A673 (cell line): ENCODE measurements around the gene TCHP. TPM values are rescaled to one million over a fixed set of nuclear protein-coding genes. Genes with fewer than 3 reads are reported as not detected.

Source experiments
- BruUV-seq: library from RNA; stranded (reverse); fragments of 400-500 nt; replicated peaks from 2 replicates; lab custom pipeline; 2021; lab: Mats Ljungman, UMichigan
- CTCF ChIA-PET: fragments of 300-600 bp; sonication (Branson Sonifier 250); formaldehyde crosslinking; loops from one replicate; lab custom pipeline; 2022; ENCODE audit warnings: antibody characterized with exemption; lab: Charles Lee
- POLR2A ChIA-PET: fragments of 300-600 bp; sonication (Branson Sonifier 250); formaldehyde crosslinking; loops from one replicate; lab custom pipeline; 2022; ENCODE audit warnings: antibody characterized with exemption; ENCODE audit not compliant: low non-redundant PET; lab: Charles Lee
- DNase-seq: peaks from one replicate; pipeline ENCODE4 v3.0.0-alpha.2; 2015; ENCODE audit warnings: low spot score
- H3K27ac ChIP-seq: fragments of 200-600 bp; sonication (generic); 2 replicates; pipeline ENCODE4 v1.5.1; 2016; ENCODE audit warnings: mixed run types, low read depth, mild to moderate bottlenecking, mixed read lengths, antibody characterized with exemption, low read length; ENCODE audit not compliant: poor library complexity, severe bottlenecking
- H3K27me3 ChIP-seq: fragments of 200-600 bp; sonication (generic); replicated peaks from 2 replicates; pipeline ENCODE4 v1.6.1; 2017; ENCODE audit warnings: mixed run types, low read depth, mild to moderate bottlenecking, mixed read lengths, antibody characterized with exemption, low read length; ENCODE audit not compliant: insufficient read depth, poor library complexity
- H3K36me3 ChIP-seq: fragments of 200-600 bp; sonication (generic); 2 replicates; pipeline ENCODE4 v1.6.1; 2016; ENCODE audit warnings: mixed run types, mild to moderate bottlenecking, mixed read lengths, antibody characterized with exemption, low read length; ENCODE audit not compliant: insufficient read depth, poor library complexity, severe bottlenecking
- H3K4me1 ChIP-seq: fragments of 200-600 bp; sonication (generic); 2 replicates; pipeline ENCODE4 v1.6.1; 2017; ENCODE audit warnings: mixed run types, mild to moderate bottlenecking, mixed read lengths, antibody characterized with exemption, low read length; ENCODE audit not compliant: insufficient read depth, poor library complexity, severe bottlenecking
- H3K4me3 ChIP-seq: fragments of 200-600 bp; sonication (generic); 2 replicates; pipeline ENCODE4 v1.5.1; 2016; ENCODE audit warnings: low read depth, mixed run types, mild to moderate bottlenecking, mixed read lengths, low read length; ENCODE audit not compliant: poor library complexity, severe bottlenecking
- H3K9me3 ChIP-seq: fragments of 200-600 bp; sonication (generic); 2 replicates; pipeline ENCODE4 v1.6.1; 2016; ENCODE audit warnings: mixed run types, low read depth, mild to moderate bottlenecking, mixed read lengths, antibody characterized with exemption, low read length; ENCODE audit not compliant: poor library complexity, severe bottlenecking
- EZH2 ChIP-seq: fragments of 200-600 bp; sonication (generic); IDR thresholded peaks from 2 replicates; pipeline ENCODE4 v1.6.1; 2017; ENCODE audit warnings: borderline replicate concordance, low read depth, mild to moderate bottlenecking, mixed read lengths, antibody characterized with exemption, low read length; ENCODE audit not compliant: poor library complexity, severe bottlenecking
- intact Hi-C: fragments of 100-400 bp; cut with micrococcal nuclease; formaldehyde crosslinking; loops from one replicate; pipeline ENCODE4 v1.10.0; 2022; ENCODE audit not compliant: unreplicated experiment
- total RNA-seq: library from RNA; stranded (reverse); gene quantifications from 2 replicates; pipeline ENCODE4 v1.2.3, GENCODE V29; 2021
- TF ChIP-seq, protein P1 (sequence below): fragments of 300-800, 200-600 bp; sonication (generic); conservative IDR thresholded peaks from 2 replicates; pipeline ENCODE4 v1.5.1; 2017; ENCODE audit warnings: low read depth, mild to moderate bottlenecking, antibody characterized with exemption, low read length, moderate library complexity, mixed read lengths

The TCHP gene
- total RNA-seq, 1 experiment from 2014 or later: 40.4 TPM

DNA sequence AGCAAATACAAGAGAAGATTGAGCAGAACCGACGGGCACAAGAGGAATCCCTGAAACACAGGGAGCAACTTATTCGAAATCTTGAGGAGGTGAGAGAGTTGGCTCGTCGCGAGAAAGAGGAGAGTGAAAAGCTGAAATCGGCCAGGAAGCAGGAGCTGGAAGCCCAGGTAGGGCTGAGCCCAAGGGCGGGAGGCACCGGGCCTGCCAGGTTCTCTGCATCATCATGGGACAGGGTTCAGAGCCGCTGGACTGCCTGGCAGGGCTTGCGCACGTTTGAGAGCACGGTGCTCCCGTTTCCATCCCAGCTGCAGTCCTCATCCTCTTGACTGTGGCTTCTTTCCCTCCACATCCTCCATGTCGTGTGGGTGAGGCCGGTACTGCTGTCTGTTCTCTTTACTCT lies 14.4 kb downstream of the TCHP start:
- intact Hi-C loops: no loop called here
- ChIA-PET POLR2A (interaction anchor here (0.6 kb wide), 1 partner anchor 297 kb away, joined by 6 read pairs; no protein-coding TSS in a partner anchor), CTCF (no interaction called here)
- Histone ChIP-seq H3K27ac (no peak overlapping the region), H3K4me1 (no peaks in the 10 kb centered on the region), H3K9me3 (no peaks in the 10 kb centered on the region), H3K36me3 (peaks cover 44% of the 10 kb centered on the region), H3K4me3 (no peak overlapping the region), H3K27me3 (no peaks in the 10 kb centered on the region)
- TF ChIP-seq, protein P1, sequence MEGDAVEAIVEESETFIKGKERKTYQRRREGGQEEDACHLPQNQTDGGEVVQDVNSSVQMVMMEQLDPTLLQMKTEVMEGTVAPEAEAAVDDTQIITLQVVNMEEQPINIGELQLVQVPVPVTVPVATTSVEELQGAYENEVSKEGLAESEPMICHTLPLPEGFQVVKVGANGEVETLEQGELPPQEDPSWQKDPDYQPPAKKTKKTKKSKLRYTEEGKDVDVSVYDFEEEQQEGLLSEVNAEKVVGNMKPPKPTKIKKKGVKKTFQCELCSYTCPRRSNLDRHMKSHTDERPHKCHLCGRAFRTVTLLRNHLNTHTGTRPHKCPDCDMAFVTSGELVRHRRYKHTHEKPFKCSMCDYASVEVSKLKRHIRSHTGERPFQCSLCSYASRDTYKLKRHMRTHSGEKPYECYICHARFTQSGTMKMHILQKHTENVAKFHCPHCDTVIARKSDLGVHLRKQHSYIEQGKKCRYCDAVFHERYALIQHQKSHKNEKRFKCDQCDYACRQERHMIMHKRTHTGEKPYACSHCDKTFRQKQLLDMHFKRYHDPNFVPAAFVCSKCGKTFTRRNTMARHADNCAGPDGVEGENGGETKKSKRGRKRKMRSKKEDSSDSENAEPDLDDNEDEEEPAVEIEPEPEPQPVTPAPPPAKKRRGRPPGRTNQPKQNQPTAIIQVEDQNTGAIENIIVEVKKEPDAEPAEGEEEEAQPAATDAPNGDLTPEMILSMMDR: no peak
- TF ChIP-seq EZH2: no peak
- BruUV-seq: no TSS peak
- DNase-seq: no peak

DNA sequence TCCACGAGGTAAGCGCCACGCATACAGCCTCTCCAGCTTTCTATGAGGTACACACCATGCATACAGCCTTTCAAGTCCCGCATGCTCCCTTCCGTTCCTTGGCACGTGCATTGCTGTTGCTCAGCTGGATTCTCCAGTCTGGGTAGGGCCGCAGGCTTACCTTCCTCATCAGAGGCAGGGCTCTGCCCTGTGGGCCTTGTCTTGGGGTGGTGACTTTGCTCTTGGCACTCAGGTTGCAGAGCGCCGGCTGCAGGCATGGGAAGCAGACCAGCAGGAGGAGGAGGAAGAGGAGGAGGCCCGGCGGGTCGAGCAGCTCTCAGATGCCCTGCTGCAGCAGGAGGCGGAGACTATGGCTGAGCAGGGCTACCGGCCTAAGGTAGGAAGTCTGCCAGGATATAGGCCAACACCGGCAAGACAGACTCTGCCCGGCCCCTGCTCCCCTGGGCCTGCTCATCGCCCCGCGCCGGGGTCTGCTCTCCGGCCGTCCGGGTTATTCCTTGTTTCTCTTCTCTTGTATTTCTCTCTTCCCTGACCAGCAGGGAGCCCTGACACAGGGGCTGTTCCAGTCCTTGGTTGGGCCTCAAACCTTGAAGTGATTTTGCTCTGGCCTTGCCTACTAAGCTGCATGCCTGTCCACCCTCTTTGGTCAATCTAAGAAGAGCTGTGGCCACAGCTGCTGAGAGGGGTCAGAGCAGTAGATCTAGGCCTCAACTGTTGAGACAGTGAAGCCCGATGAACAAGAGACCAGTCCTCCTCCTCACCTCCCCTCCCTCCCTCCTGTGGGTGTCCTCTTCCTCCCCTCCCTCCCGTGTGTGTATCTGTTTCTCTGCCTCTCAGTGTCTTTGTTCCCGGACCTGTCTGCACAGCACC lies 15.3 kb downstream of the TCHP start:
- no peak overlapping the region for H3K27ac ChIP-seq
- TF ChIP-seq EZH2: no peak
- TF ChIP-seq, protein P1: no peak
- intact Hi-C loops: no loop called here
- no peaks in the 10 kb centered on the region for H3K4me1 ChIP-seq
- H3K27me3 ChIP-seq: no peaks in the 10 kb centered on the region
- H3K36me3 ChIP-seq: peaks cover 48% of the 10 kb centered on the region
- ChIA-PET POLR2A (interaction anchor here (0.6 kb wide), 1 partner anchor 296 kb away, joined by 6 read pairs; no protein-coding TSS in a partner anchor), CTCF (no interaction called here)
- no peak for DNase-seq
- no TSS peak for BruUV-seq
- no peak overlapping the region for H3K4me3 ChIP-seq
- no peaks in the 10 kb centered on the region for H3K9me3 ChIP-seq

DNA sequence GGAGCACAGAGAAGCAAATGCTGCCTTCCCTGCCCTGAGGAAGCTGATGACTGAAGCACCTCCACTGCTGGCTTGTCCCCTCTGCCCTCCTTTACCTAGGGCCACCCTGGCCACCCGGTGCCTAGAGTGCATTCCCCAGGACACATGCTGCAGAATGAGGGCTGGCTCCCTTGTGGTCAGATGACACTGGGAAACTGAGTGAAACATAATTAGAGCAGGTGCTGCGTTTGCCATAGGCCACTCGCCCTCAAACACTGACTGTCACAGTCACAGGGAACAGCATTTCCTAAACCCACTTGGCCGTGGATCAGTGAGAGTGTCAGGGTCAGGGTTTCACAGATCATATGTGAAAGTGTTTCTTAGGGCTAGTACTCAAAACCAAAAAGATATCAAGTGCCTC lies 16.0 kb downstream of the TCHP start:
- intact Hi-C loops: no loop called here
- POLR2A ChIA-PET: no interaction called here
- no peak for DNase-seq

More for the DNA sequence above, 16.0 kb downstream of the TCHP start:
- Histone ChIP-seq H3K27me3 (no peaks in the 10 kb centered on the region), H3K36me3 (peaks cover 48% of the 10 kb centered on the region), H3K4me1 (no peaks in the 10 kb centered on the region), H3K4me3 (no peak overlapping the region), H3K27ac (no peak overlapping the region), H3K9me3 (no peaks in the 10 kb centered on the region)
- TF ChIP-seq, protein P1: no peak
- TF ChIP-seq EZH2: no peak
- CTCF ChIA-PET: no interaction called here
- BruUV-seq: no TSS peak
